NB4 (cell line): ENCODE measurements around the gene GAS7.

Source experiments
- DNase-seq: peaks from one replicate; pipeline ENCODE4 v3.0.0; 2010; ENCODE audit warnings: low read depth
- H3K4me3 ChIP-seq: one replicate; pipeline ENCODE4 v1.5.1; 2011; ENCODE audit warnings: mild to moderate bottlenecking, low read depth, low read length, moderate library complexity
- CTCF ChIP-seq: IDR thresholded peaks from one replicate; pipeline ENCODE4 v1.5.1; 2012; ENCODE audit warnings: low read depth, low read length
- MAX ChIP-seq: IDR thresholded peaks from 2 replicates; pipeline ENCODE4 v1.6.1; 2011; ENCODE audit warnings: low read depth, low read length
- MYC ChIP-seq: IDR thresholded peaks from 2 replicates; pipeline ENCODE4 v1.6.1; 2011; ENCODE audit warnings: low read depth, low read length
- POLR2A ChIP-seq: IDR thresholded peaks from 2 replicates; pipeline ENCODE4 v1.6.1; 2011; ENCODE audit warnings: mild to moderate bottlenecking; ENCODE audit not compliant: insufficient read length; ENCODE audit errors: extremely low read depth

Gene GAS7

GRCh38 chr17:10182785-10183184, 15.6 kb downstream of the GAS7 start:
- no peak for DNase-seq
- no peak overlapping the region for H3K4me3 ChIP-seq
- TF ChIP-seq MAX (no peak), POLR2A (no peak), MYC (no peak), CTCF (no peak)

- no peak for TF ChIP-seq CTCF
- TF ChIP-seq MYC = no peak
- TF ChIP-seq MAX = no peak
- no peak for TF ChIP-seq POLR2A
- no peak overlapping the region for H3K4me3 ChIP-seq
- DNase-seq = no peak
Measured at GRCh38 chr17:10178506-10178991, 19.9 kb downstream of the GAS7 start.

DNA sequence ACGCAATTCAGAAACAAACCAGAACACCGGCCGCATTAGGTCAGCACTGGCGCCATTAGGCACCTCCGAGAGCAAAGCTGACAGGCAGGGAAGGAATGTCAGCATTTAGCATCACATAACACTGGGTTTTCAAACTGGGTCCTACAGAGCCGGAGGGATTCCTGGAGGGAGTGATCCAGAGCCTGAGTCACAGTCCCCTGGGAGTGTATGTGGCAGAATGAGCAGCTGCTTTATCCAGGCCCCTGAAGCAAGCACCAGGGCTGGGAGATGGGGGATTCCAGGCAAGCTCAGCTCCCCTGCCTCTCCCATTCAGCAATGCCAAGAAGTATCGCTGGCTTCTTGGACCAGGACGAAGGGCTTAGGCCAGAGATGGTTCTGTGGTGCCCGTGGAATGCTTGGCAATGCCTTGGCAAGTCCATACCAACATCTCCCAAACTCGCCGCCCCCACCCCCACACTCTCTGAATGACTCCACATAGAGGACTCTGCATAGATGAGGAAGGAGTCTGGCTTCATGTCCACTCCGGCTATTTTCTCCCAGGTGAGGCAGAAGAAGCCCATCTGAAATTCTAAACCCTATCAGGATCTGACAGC, 20.4 kb downstream of the GAS7 start:
- H3K4me3 ChIP-seq = no peak overlapping the region
- DNase-seq = no peak

DNA sequence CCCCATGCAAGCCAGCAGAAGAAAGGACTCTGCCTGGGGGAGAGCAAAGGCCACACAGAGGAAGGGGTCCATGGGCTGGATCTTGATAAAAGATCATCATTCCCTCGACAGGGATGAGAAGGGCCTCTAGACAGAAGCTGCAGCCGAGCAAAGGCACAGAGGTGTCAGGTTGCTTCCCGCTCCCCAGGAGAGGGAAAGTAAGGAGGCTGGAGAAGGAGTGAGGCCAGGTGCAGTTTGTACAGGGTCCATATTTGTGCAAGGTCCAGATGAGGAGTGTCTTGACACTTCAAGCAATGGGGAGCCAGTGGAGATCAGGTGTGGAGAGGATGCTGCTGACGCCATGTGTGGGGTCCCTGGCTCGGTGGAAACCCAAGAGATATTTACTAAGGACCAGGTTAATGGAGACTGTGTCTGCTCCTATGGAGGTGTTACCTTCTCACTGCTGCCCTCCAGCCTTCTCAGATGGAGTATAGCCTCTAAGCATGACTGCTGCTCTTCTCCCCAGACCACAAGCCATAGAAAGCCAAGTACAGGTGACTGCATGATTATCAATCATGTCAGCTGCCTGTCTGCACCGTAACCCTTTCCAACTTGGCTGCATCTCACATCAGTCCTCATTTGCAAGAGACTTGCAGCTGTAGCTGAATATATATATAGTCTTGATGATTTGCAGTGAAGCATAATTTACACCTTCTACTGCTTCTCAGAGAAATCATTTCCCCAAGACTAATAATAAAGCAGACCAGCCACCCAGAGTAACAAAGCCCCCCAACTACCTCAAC, 21.1 kb downstream of the GAS7 start:
- no peak for TF ChIP-seq POLR2A
- TF ChIP-seq MYC = no peak
- no peak for TF ChIP-seq MAX
- no peak for TF ChIP-seq CTCF
- H3K4me3 ChIP-seq = no peak overlapping the region

More for the DNA sequence above, 20.4 kb downstream of the GAS7 start:
- no peak for TF ChIP-seq POLR2A
- TF ChIP-seq MAX = no peak
- no peak for TF ChIP-seq CTCF
- no peak for TF ChIP-seq MYC

DNA sequence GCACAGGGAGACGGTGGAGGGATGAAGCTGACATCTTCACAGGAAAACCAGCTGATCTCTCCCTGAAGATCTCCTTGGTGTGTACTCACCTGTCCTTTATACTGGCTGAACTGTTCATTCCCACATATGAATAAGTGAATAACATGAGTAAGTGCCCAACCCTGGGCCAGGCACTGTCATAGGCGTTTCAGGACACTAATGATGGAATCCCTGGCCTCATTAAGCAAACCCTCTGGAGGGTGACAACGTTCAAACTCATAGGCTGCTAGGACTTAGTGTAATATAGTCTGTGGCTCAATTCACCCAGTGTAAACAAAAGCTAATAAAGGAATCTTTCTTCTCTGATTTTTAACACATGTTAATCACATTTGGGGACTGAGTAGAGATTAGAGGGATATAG, 24.5 kb downstream of the GAS7 start:
- DNase-seq = no peak
- TF ChIP-seq CTCF (no peak), POLR2A (no peak), MAX (no peak), MYC (no peak)
- no peak overlapping the region for H3K4me3 ChIP-seq

More for the DNA sequence above, 21.1 kb downstream of the GAS7 start:
- DNase-seq = no peak
